SH-SY5Y (cell line): ENCODE measurements around the gene BAG1.
A peak's percentile ranks its signal among the peaks of the same experiment; 100 is the strongest.

Experiments used
- GATA2 ChIP-seq: IDR thresholded peaks from 2 replicates; pipeline ENCODE4 v1.6.1; 2011; ENCODE audit warnings: mild to moderate bottlenecking, low read depth, low read length
- GATA3 ChIP-seq: IDR thresholded peaks from 2 replicates; pipeline ENCODE4 v1.6.1; 2011; ENCODE audit warnings: low read depth, mild to moderate bottlenecking, low read length, moderate library complexity

BAG1 gene

GRCh38 chr9:33242609-33243134, 21.8 kb downstream of the BAG1 start:
- TF ChIP-seq GATA3, result no peak
- TF ChIP-seq GATA2, result no peak

DNA sequence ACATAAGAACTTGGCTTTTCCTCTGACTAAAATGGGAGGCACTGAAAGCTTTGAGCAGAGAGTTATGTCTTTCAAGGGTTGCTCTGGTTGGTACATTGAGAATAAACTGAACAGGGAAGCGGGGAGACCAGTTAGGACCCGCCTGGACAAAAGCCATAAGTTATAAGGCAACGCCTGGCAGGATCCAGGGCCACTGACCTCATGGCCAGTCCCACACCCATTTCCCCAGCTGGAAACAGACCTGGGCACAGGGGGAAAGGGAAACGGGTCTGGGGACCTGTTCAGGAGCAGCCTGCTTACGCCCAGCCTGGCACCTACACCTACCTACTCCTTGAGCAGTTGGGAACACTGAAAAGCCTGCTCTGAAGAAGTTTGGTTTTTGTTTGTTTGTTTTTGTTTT, 23.2 kb downstream of the BAG1 start:
- TF ChIP-seq GATA2, result no peak
- TF ChIP-seq GATA3, result no peak

DNA sequence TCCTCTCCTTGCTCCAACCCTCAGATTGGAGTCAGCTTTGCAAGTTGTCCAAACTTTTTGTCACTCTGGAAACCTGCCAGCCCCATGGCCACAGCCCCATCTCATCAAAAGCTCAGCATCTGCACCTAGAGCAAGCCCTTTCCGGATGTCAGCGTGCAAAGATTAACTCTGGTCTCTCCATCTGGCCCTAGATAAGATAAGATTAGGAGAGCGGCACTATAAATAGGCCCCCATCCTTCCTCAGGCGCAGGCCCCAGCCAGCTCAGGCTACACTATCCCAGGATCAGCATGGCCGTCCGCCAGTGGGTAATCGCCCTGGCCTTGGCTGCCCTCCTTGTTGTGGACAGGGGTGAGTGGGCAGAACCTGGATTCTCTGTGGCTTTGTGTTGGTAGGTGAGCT, 24.6 kb downstream of the BAG1 start, which contains the start of gene SPINK4:
SPINK4 (plus strand) TSS at position 247 of the 400 bp plus-strand sequence; CDS start at position 289, 42 bp downstream.
- peak; percentile 88 for TF ChIP-seq GATA3
- peak; percentile 98 for TF ChIP-seq GATA2

GRCh38 chr9:33236571-33236970, 27.9 kb downstream of the BAG1 start:
- TF ChIP-seq GATA2 (no peak), GATA3 (no peak)

DNA sequence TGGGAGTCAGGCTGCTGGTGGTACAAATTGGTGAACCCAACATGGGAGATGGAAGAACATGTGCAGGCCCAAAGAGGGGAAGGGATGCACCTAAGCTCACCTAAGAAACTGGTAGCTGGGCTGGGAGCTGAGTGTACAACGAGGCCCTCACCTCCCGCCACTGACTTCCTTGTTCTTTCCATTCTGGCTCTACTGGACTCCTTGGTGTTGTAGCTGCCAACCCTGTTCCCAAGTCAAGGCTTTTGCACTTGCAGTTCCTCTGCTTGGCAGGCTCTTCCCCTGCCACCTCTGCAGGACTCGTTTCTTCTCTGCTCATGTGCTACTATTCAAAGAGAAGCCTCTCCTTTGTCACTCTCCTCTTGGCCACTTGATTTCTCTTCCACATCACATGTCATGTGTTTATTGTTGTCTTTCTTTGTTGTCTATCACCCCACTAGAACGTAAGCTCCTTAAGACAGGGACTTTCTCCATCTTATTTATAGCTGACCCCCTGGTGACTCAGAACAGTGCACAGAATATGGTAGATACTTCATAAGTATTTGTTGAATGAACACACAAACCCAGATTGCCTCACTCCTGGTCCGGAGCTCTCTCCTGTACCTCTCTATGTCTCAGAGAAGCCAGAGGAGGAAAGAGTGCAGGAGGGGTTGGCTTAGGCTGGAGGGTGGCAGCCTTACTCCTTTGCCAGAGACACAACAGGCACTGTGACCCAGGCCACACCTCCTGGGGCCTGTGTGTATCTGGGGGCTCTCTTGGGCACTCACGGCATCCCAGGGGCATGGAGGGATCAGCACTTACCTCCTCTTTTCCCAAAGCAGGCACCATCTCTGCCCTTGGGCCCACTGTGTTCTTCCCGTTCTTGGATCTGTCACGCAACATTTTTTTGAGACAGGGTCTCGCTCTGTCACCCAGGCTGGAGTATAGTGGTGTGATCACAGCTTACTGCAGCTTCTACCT, 29.7 kb downstream of the BAG1 start:
- TF ChIP-seq GATA2 (no peak), GATA3 (no peak)

DNA sequence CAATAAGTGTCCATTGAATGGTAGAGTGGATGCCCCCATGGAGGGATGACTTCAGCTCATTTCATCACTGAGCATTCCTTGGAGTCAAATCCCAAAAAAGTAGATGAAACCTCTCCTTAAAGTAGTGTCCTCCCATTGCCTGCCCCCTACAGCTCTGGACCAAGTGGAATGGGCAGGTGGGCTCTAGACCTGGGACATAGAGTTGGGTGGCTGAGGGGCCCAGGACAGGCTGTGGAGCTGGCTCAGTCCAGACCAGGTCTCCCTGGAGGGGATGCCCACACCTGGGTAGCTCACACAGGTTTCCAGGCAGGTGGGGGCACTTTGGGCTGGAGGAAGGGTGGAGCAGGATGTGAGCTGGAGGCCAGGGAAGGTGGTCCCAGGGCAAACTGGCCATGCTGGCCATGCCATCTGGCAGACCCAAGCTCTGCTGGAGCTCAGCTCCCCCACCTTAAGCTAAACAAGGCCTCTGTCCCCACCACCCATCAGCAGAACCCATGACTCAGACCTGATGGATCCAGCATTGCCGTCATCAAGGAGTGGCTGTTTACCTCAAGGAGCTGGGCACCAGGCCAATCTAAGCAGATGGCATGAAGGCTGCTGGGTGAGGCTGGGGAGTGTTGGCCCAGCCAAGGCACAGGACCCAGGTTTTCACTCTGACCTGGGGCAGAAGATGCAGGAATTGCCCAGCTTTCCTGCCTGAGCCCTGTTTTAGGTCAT, 30.7 kb downstream of the BAG1 start:
- TF ChIP-seq GATA3 (no peak), GATA2 (no peak)

DNA sequence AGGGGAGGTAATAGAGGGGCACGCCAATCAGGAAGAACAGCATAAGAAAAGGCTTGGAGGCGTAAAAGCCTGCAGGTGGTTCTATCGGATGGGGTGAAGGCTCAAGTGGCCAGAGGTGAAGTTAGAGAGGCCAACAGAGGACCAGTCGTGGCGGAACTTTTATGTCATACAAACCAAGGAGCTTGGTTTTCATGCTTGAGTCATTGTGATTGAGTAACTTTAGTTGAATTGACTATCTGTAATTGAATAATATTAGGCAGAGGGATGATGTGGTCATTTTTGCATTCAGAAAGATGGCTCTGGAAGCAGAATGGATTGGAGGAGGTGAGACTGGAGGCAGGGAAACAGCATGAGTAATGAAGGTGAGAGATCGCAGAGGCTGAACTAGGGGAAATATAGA, 31.7 kb downstream of the BAG1 start:
- TF ChIP-seq GATA3 (no peak), GATA2 (no peak)

GRCh38 chr9:33231623-33231942, 32.9 kb downstream of the BAG1 start:
- TF ChIP-seq GATA2, result no peak
- no peak for TF ChIP-seq GATA3

GRCh38 chr9:33230756-33231622, 33.5 kb downstream of the BAG1 start:
- TF ChIP-seq GATA2, result no peak
- TF ChIP-seq GATA3, result no peak

GRCh38 chr9:33229359-33230114, 35.0 kb downstream of the BAG1 start:
- no peak for TF ChIP-seq GATA3

- TF ChIP-seq GATA2 (no peak), GATA3 (no peak)
Observed at GRCh38 chr9:33228606-33229005, 35.9 kb downstream of the BAG1 start.

GRCh38 chr9:33227741-33228140, 36.8 kb downstream of the BAG1 start:
- TF ChIP-seq GATA2, result no peak
- no peak for TF ChIP-seq GATA3

- TF ChIP-seq GATA2 (no peak), GATA3 (no peak)
Observed at GRCh38 chr9:33227008-33227398, 37.5 kb downstream of the BAG1 start.
